RWPE2 (cell line): ENCODE results near the gene BCL10.

Source experiments
- ATAC-seq: fragments of 200-7000 bp; cut with Tn5 transposase; 3 replicates; pipeline ENCODE4 v1.9.1; 2021; ENCODE audit warnings: low read depth
- DNase-seq: peaks from one replicate; pipeline ENCODE4 v3.0.0-alpha.2; 2020; ENCODE audit warnings: low spot score
- H3K27ac ChIP-seq: fragments of 450-650 bp; 2 replicates; pipeline ENCODE4 v1.5.1; 2017; ENCODE audit warnings: mild to moderate bottlenecking; ENCODE audit not compliant: poor library complexity, severe bottlenecking
- H3K27me3 ChIP-seq: fragments of 250-450 bp; sonication (Bioruptor Pico); 2 replicates; pipeline ENCODE4 v1.5.1; 2021; ENCODE audit warnings: mild to moderate bottlenecking, moderate library complexity; ENCODE audit not compliant: insufficient read depth, poor library complexity, severe bottlenecking
- H3K36me3 ChIP-seq: fragments of 250-450 bp; sonication (Bioruptor Pico); 2 replicates; pipeline ENCODE4 v1.5.1; 2020; ENCODE audit warnings: low read depth, mild to moderate bottlenecking, moderate library complexity
- H3K4me1 ChIP-seq: fragments of 250-450 bp; sonication (Bioruptor Pico); 2 replicates; pipeline ENCODE4 v1.5.1; 2021; ENCODE audit warnings: mild to moderate bottlenecking, moderate library complexity; ENCODE audit not compliant: insufficient read depth, poor library complexity, severe bottlenecking
- H3K4me3 ChIP-seq: fragments of 250-450 bp; sonication (Bioruptor Pico); 2 replicates; pipeline ENCODE4 v1.5.1; 2021; ENCODE audit warnings: mild to moderate bottlenecking, moderate library complexity; ENCODE audit not compliant: severe bottlenecking
- H3K9me3 ChIP-seq: fragments of 250-450 bp; sonication (Bioruptor Pico); 2 replicates; pipeline ENCODE4 v1.5.1; 2021; ENCODE audit warnings: mild to moderate bottlenecking, moderate library complexity; ENCODE audit not compliant: severe bottlenecking
- CTCF ChIP-seq: fragments of 450-650 bp; IDR thresholded peaks from one replicate; pipeline ENCODE4 v1.5.1; 2017; ENCODE audit warnings: mild to moderate bottlenecking, moderate library complexity; ENCODE audit not compliant: poor library complexity, severe bottlenecking

BCL10 gene

DNA sequence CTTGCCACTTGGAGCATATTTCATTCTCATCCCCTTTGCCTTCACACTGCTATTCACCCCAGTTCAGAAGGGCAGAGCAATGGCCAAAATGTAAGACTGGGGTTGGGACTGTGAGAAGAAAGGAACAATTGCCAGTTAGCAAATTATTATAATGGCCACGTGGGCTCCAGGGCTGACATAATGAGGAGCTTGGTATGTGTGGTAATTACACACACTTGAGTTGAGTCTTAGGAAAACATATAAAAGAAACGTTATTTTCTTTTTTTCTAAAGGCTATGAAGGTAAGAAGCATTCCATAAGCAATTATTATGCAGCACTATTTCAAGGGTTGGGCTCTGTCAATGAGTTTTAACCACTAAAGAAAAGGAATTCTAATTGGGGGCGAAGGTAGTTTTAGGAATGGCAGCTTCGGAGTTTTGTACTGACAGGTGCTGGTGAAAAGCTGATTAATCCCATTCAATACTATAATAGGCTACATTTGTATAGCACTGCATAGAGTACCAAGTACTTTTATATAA is 32.5 kb upstream of the BCL10 start:
- Histone ChIP-seq H3K36me3 (no peaks in the 10 kb centered on the region), H3K4me1 (peaks cover 10% of the 10 kb centered on the region), H3K4me3 (no peak overlapping the region), H3K9me3 (no peaks in the 10 kb centered on the region), H3K27me3 (no peaks in the 10 kb centered on the region), H3K27ac (no peak overlapping the region)
- DNase-seq (no peak), ATAC-seq (no peak)
- TF ChIP-seq CTCF: no peak

GRCh38 chr1:85307987-85308832 is 31.8 kb upstream of the BCL10 start:
- Histone ChIP-seq H3K4me3 (no peak overlapping the region), H3K27me3 (no peaks in the 10 kb centered on the region), H3K4me1 (peaks cover 4% of the 10 kb centered on the region), H3K36me3 (no peaks in the 10 kb centered on the region), H3K27ac (no peak overlapping the region), H3K9me3 (no peaks in the 10 kb centered on the region)
- DNase-seq (peak; percentile 81), ATAC-seq (peak; percentile 98)
- peak; percentile 99 for TF ChIP-seq CTCF

DNA sequence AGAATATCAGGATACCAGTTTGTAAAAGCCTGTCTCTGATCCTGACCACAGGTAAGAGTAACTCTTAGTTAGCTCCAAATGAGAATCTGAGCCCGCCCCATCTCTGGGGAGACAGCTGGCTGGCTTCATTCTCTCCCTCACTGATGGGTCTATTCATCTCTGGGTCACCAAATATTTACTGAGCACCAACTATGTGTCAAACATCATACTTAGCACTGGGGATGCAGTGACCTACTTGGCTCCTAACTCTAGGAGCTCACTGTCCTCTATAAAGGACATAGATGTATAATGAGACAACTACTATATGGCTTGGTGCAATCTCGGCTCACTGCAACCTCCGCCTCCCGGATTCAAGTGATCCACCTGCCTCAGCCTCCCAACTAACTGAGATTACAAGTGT is 29.8 kb upstream of the BCL10 start:
- H3K36me3 ChIP-seq: no peaks in the 10 kb centered on the region
- ATAC-seq (no peak), DNase-seq (no peak)
- H3K27ac ChIP-seq: no peak overlapping the region
- H3K4me3 ChIP-seq: no peak overlapping the region
- no peaks in the 10 kb centered on the region for H3K9me3 ChIP-seq
- peaks cover 4% of the 10 kb centered on the region for H3K4me1 ChIP-seq
- H3K27me3 ChIP-seq: no peaks in the 10 kb centered on the region
- no peak for TF ChIP-seq CTCF

DNA sequence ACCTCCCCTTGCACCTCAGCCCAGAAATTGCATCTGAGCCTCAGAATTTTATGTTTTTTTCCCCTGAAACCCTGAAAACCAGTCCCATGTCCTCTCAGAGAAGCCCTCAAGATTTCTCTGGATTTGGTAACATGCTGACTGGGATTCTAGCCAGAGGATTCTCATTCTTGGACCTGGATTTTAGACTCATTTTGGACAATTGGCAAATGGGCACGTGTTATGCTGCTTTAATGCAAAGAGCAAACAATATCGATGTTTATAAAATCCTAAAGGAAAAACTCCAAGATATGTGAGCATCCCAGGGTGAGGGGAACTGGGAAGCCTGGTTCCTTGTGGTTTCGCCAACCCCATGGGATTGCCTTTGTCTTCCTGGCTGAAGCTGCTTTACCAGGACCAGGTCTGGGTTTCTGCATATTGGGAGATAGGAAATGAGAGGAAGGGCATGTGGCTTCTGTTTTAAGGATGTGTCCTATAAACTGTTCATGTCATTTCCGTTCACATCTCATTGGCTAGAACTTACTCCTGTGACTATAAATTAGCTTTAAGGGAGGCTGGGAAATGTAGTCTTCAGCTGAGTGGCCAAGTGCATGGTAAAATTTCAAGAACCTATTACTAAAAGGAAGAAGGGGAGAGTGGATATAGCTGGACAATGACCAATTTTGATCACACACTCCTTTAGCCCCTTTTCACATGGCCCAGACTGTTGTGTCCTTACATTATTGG is 27.2 kb upstream of the BCL10 start:
- H3K4me1 ChIP-seq: peaks cover under 1% of the 10 kb centered on the region
- H3K9me3 ChIP-seq: no peaks in the 10 kb centered on the region
- TF ChIP-seq CTCF: no peak
- ATAC-seq: no peak
- H3K4me3 ChIP-seq: no peak overlapping the region
- no peaks in the 10 kb centered on the region for H3K36me3 ChIP-seq
- no peak for DNase-seq
- no peak overlapping the region for H3K27ac ChIP-seq
- H3K27me3 ChIP-seq: no peaks in the 10 kb centered on the region
